Measurements from ENCODE around the gene PLK4.
A peak's percentile ranks its signal among the peaks of the same experiment; 100 is the strongest.
"Not testable (repeated sequence)": the region's sequence is repeated elsewhere in the genome, so short reads cannot be mapped to it uniquely, and the experiment has no call there.

PLK4 gene

DNA sequence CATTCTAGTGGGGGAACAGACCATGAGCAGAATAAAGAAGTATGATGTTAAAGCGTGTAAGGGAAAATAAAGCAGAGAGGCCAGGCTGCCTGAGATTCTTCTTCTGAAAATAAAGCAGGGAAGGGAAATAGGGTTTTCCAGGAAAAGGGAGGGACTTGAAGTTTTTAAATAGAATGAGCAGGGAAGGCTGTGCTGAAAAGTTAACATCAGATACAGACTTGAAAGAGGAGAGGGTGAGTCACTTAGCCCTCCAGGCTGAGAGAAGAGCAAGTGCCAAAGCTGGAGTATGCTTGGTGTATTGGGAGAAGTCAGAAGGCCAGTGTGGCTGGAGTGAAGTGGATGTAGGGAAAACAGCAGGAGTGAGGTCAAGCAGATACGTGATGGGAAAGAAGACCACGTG lies 10.0 kb upstream of the PLK4 start:
- H3K27ac Mint-ChIP-seq: no peak overlapping the region
- H3K36me3 Mint-ChIP-seq (ENCODE audit: low read depth): peaks cover 12% of the 10 kb centered on the region
- H3K9me3 Mint-ChIP-seq: no peaks in the 10 kb centered on the region
- no peak overlapping the region for H3K4me3 Mint-ChIP-seq
- DNase-seq: no peak
- H3K27me3 Mint-ChIP-seq: no peaks in the 10 kb centered on the region
- H3K4me1 Mint-ChIP-seq (ENCODE audit: low read depth): no peaks in the 10 kb centered on the region

DNA sequence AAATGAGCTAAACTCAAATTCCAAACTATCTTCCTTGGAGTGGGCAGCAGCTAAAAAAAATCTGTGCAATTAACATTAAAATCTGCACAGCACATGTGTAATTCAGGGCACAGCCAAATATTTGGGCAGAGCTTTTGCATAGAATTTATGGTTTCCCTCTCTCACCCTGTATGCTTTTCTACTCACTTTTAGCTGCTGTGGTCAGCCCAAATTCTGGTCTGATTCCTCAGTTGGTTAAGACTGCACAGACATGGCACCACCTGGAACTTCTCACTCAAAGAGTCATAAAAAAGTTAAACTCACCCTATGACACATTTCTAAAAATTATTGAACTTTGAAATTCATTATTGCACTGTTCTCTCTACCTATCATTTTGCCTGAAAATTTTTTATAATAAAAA lies 4.9 kb upstream of the PLK4 start:
- DNase-seq: no peak
- Mint-ChIP-seq H3K27me3 (no peaks in the 10 kb centered on the region), H3K4me3 (no peak overlapping the region), H3K4me1 (ENCODE audit: low read depth) (peaks cover 10% of the 10 kb centered on the region), H3K9me3 (no peaks in the 10 kb centered on the region), H3K36me3 (ENCODE audit: low read depth) (peaks cover 18% of the 10 kb centered on the region), H3K27ac (no peak overlapping the region)

DNA sequence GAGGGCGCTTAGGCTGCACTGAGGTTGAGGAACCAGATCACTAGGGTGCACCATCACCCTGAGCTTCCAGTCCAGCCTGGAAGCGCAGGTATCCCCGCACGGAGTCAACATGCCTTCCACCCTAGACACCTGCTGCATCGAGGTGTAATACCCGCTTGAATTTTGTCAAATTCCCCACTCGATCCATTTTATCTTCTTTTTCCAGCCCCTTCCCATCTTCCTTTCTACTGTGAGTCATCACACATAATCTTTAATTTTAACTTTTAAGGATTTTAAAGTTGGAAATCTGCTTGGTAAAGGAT lies 821 bp downstream of the PLK4 start:
- Mint-ChIP-seq H3K9me3 (no peaks in the 10 kb centered on the region), H3K27me3 (no peaks in the 10 kb centered on the region), H3K27ac (peak overlapping the region; percentile 99), H3K36me3 (ENCODE audit: low read depth) (peaks cover 59% of the 10 kb centered on the region), H3K4me1 (ENCODE audit: low read depth) (peaks cover 25% of the 10 kb centered on the region), H3K4me3 (peak overlapping the region; percentile 100)
- DNase-seq: no peak

DNA sequence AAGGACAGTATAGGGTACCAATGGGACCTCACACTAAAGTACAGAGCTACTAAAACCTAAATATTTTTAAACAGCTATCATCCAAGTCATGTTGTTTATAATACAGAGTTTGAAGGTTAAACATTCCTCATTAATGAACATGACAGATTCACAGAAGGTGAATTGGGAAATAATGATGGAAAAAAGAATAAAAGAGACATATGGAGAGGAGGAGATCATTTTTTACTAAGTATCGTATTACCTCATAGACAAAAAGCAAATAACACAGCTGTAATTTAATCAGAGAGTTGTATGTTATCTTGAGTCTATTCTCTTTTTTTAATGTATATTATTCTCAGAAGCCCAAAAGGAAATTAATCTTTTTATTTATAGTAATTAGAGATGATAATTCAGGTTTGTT lies 7.9 kb downstream of the PLK4 start:
- no peaks in the 10 kb centered on the region for H3K9me3 Mint-ChIP-seq
- H3K27ac Mint-ChIP-seq: no peak overlapping the region
- H3K27me3 Mint-ChIP-seq: no peaks in the 10 kb centered on the region
- peaks cover 85% of the 10 kb centered on the region for H3K36me3 Mint-ChIP-seq (ENCODE audit: low read depth)
- H3K4me3 Mint-ChIP-seq: no peak overlapping the region
- no peak for DNase-seq
- peaks cover 5% of the 10 kb centered on the region for H3K4me1 Mint-ChIP-seq (ENCODE audit: low read depth)

DNA sequence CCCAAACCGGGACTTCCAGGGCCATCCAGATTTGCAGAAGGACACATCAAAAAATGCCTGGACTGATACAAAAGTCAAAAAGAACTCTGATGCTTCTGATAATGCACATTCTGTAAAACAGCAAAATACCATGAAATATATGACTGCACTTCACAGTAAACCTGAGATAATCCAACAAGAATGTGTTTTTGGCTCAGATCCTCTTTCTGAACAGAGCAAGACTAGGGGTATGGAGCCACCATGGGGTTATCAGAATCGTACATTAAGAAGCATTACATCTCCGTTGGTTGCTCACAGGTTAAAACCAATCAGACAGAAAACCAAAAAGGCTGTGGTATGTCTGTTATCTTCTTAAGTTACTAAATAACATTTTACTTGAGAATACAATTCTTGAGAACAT lies 9.2 kb downstream of the PLK4 start:
- no peaks in the 10 kb centered on the region for H3K27me3 Mint-ChIP-seq
- H3K36me3 Mint-ChIP-seq (ENCODE audit: low read depth): peaks cover 84% of the 10 kb centered on the region
- H3K27ac Mint-ChIP-seq: no peak overlapping the region
- peaks cover 5% of the 10 kb centered on the region for H3K4me1 Mint-ChIP-seq (ENCODE audit: low read depth)
- DNase-seq: no peak
- H3K9me3 Mint-ChIP-seq: no peaks in the 10 kb centered on the region
- H3K4me3 Mint-ChIP-seq: no peak overlapping the region

DNA sequence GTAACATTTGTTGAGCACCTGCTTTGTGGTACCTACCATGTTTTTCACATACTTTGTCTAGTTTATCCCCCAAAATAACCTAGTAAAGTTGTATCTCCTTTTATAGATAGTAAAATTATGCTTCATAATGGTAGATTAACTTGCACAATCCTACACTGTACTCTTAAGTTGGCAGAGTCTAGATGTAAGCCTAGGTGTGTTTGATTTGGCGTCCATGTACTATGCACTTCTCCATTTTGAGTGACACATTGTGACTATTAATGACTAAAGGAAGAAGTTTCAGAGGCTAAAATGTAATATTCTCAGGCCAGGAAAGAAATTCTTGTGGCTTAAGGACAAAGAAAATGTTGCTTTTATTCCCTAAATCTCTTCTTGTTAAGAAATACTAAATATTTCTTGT lies 15.4 kb downstream of the PLK4 start:
- H3K4me1 Mint-ChIP-seq (ENCODE audit: low read depth): no peaks in the 10 kb centered on the region
- peaks cover 4% of the 10 kb centered on the region for H3K9me3 Mint-ChIP-seq
- no peak for DNase-seq
- H3K4me3 Mint-ChIP-seq: no peak overlapping the region
- H3K36me3 Mint-ChIP-seq (ENCODE audit: low read depth): peaks cover 79% of the 10 kb centered on the region
- H3K27ac Mint-ChIP-seq: no peak overlapping the region
- no peaks in the 10 kb centered on the region for H3K27me3 Mint-ChIP-seq

DNA sequence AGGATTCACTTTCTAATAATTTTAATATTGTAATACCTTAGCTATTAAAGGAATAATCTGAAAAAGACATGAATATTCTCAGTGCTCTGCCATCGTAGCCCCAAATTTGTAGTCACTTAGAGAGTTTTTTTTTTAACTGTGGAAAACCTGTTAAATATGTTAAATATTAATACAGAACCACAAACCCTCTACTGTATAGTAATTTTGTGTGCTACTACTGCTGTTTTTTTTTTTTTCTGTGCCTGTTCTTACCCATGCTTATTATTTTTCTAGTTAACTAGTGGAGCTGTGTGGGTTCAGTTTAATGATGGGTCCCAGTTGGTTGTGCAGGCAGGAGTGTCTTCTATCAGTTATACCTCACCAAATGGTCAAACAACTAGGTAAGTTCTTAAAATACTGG lies 15.8 kb downstream of the PLK4 start:
- no peak for DNase-seq
- Mint-ChIP-seq H3K36me3 (ENCODE audit: low read depth) (peaks cover 78% of the 10 kb centered on the region), H3K27ac (no peak overlapping the region), H3K27me3 (no peaks in the 10 kb centered on the region), H3K9me3 (peaks cover 4% of the 10 kb centered on the region), H3K4me3 (no peak overlapping the region), H3K4me1 (ENCODE audit: low read depth) (no peaks in the 10 kb centered on the region)

DNA sequence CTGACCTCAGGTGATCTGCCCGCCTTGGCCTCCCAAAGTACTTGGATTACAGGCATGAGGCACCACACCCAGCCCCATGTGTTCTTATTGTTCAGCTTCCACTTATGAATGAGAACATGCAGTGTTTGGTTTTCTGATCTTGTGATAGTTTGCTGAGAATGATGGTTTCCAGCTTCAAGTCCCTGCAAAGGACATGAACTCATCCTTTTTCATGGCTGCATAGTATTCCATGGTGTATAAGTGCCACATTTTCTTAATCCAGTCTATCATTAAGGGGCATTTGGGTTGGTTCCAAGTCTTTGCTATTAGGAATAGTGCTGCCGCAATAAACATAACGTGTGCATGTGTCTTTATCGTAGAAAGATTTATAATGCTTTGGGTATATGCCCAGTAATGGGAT lies 19.0 kb downstream of the PLK4 start:
- not testable (repeated sequence) for H3K9me3 Mint-ChIP-seq; H3K4me3 Mint-ChIP-seq; H3K4me1 Mint-ChIP-seq (ENCODE audit: low read depth); DNase-seq; H3K27ac Mint-ChIP-seq; H3K27me3 Mint-ChIP-seq
- H3K36me3 Mint-ChIP-seq (ENCODE audit: low read depth): peaks cover 51% of the 10 kb centered on the region

DNA sequence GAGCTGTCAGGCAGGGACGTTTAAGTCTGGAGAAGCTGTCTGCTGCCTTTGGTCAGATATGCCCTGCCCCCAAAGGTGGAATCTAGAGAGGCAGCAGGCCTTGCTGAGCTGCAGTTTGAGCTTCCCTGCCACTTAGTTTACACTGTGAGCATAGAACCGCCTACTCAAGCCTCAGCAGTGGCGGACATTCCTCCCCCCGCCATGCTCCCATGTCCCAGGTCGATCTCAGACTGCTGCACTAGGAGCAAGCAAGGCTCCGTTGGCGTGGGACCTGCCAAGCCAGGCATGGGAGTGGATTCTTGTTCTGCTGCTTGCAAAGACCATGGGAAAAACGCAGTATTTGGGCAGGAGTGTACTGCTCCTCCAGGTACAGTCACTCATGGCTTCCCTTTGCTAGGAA lies 24.3 kb downstream of the PLK4 start:
- DNase-seq: no peak
- Mint-ChIP-seq H3K36me3 (ENCODE audit: low read depth) (peaks cover 8% of the 10 kb centered on the region), H3K27me3 (no peaks in the 10 kb centered on the region), H3K9me3 (peaks cover 4% of the 10 kb centered on the region), H3K27ac (no peak overlapping the region), H3K4me3 (no peak overlapping the region), H3K4me1 (ENCODE audit: low read depth) (no peaks in the 10 kb centered on the region)

DNA sequence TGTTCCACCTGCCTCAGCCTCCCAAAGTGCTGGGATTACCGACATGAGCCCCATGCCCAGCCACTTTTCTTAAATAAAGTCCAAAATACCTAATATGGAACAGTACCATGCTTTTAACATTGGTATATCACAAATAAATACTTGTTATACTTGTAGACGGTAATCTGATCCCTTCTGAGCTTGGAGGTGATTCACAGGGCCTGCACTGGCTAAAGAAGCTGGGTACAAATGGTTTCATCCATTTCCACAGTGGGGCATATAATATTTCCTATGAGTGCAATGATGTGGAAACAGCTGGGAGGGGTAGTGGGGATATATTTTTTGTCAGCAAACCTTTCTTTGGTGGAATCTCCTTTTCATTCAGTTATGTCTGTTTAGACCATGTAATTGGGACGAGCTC lies 35.8 kb downstream of the PLK4 start:
- H3K27me3 Mint-ChIP-seq: no peaks in the 10 kb centered on the region
- no peaks in the 10 kb centered on the region for H3K9me3 Mint-ChIP-seq
- H3K36me3 Mint-ChIP-seq (ENCODE audit: low read depth): peaks cover 37% of the 10 kb centered on the region
- no peak overlapping the region for H3K27ac Mint-ChIP-seq
- H3K4me1 Mint-ChIP-seq (ENCODE audit: low read depth): no peaks in the 10 kb centered on the region
- H3K4me3 Mint-ChIP-seq: no peak overlapping the region
- DNase-seq: no peak

DNA sequence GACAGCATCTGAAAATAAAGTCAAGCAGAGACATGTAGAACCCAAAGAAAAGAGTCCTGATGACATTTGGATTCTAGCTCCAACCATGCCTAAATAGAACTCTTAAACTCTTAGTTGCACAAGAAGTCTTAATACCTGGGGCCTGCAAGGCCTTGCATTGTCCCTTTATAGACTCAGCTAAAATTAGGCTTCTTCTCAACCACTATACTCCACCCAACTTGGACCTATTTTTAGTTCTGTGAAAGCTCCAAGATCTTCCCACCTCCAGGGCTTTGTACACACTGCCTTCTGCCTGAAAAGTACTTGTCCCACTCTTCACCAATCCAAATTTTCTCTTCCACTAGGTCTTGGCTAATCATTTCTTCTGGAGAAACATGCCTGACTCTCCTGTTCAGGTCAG lies 36.5 kb downstream of the PLK4 start:
- Mint-ChIP-seq H3K4me3 (no peak overlapping the region), H3K27ac (no peak overlapping the region)

DNA sequence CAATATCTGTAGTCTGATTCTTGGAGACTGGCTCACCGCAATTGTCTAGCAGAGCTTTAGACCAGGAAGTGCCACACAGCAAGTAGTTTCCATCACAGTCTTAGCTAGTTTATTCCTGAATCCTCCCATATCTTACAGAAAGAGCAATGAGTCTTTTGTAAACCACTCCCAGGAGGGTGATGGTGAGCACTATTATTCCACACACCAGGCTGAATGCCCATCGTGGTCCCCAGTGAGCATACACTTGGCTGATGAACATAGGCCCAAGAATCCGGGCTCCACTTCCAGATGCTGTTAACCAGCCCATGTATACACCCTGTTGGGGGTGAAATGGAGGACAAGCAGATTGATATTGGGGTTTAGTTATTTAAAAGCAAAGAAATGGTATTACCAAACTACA lies 39.8 kb downstream of the PLK4 start:
- no peak overlapping the region for H3K4me3 Mint-ChIP-seq
- H3K27me3 Mint-ChIP-seq: no peaks in the 10 kb centered on the region
- DNase-seq: no peak
- H3K36me3 Mint-ChIP-seq (ENCODE audit: low read depth): peaks cover 65% of the 10 kb centered on the region
- no peaks in the 10 kb centered on the region for H3K4me1 Mint-ChIP-seq (ENCODE audit: low read depth)
- no peak overlapping the region for H3K27ac Mint-ChIP-seq
- H3K9me3 Mint-ChIP-seq: no peaks in the 10 kb centered on the region

More for the DNA sequence above, 36.5 kb downstream of the PLK4 start:
- Mint-ChIP-seq H3K27me3 (no peaks in the 10 kb centered on the region), H3K36me3 (ENCODE audit: low read depth) (peaks cover 43% of the 10 kb centered on the region), H3K4me1 (ENCODE audit: low read depth) (no peaks in the 10 kb centered on the region), H3K9me3 (no peaks in the 10 kb centered on the region)
- DNase-seq: no peak

DNA sequence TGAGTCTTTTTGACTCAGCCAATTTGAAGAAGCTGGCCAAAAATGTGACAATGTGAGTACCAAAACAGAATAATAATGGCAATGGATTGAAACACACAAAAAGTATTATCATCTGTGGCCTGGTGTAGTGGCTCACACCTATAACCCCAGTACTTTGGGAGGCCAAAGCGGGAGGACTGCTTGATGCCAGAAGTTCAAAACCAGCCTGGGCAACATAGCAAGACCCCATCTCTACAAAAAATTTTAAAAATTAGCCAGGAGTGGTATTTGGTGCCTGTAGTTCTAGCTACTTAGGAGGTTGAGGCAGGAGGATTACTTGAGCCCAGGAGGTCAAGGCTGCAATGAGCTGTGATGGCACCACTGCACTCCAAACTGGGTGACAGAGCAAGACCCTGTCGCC lies 41.5 kb downstream of the PLK4 start:
- H3K27me3 Mint-ChIP-seq: no peaks in the 10 kb centered on the region

DNA sequence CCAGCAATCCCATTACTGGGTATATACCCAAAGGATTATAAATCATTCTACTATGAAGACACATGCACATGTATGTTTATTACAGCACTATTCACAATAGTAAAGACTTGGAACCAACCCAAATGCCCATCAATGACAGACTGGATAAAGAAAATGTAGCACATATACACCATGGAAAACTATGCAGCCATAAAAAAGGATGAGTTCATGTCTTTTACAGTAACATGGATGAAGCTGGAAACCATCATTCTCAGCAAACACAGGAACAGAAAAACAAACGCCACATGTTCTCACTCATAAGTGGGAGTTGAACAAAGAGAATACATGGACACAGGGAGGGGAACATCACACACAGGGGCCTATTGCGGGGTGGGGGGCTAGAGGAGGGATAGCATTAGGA lies 45.0 kb downstream of the PLK4 start:
- H3K4me1 Mint-ChIP-seq (ENCODE audit: low read depth); H3K4me3 Mint-ChIP-seq; H3K9me3 Mint-ChIP-seq; H3K27me3 Mint-ChIP-seq; DNase-seq; H3K27ac Mint-ChIP-seq: not testable (repeated sequence)
- H3K36me3 Mint-ChIP-seq (ENCODE audit: low read depth): peaks cover 73% of the 10 kb centered on the region

More for the DNA sequence above, 41.5 kb downstream of the PLK4 start:
- Mint-ChIP-seq H3K9me3 (peaks cover 3% of the 10 kb centered on the region), H3K27ac (no peak overlapping the region), H3K4me3 (no peak overlapping the region), H3K36me3 (ENCODE audit: low read depth) (peaks cover 71% of the 10 kb centered on the region), H3K4me1 (ENCODE audit: low read depth) (no peaks in the 10 kb centered on the region)
- DNase-seq: no peak

DNA sequence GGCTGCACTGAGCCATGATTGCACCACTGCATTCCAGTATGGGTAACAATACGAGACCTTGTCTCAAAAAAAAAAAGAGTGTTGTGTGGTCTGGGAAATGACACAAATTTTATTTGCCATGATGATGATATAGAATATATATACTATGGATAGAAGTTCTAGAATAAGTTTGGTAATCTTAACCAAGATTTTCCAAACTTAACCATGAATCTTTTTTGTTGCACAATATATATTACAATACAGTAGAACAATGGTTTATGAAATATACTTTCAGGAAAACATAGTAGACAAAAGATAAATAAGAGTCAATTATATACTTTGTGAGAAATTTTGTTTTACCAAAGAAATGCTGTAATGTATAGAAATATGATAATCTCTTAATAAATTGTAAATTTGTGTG lies 49.5 kb downstream of the PLK4 start:
- no peak for DNase-seq
- Mint-ChIP-seq H3K27me3 (no peaks in the 10 kb centered on the region), H3K4me1 (ENCODE audit: low read depth) (no peaks in the 10 kb centered on the region), H3K4me3 (no peak overlapping the region), H3K9me3 (peaks cover 3% of the 10 kb centered on the region), H3K36me3 (ENCODE audit: low read depth) (peaks cover 43% of the 10 kb centered on the region), H3K27ac (no peak overlapping the region)

DNA sequence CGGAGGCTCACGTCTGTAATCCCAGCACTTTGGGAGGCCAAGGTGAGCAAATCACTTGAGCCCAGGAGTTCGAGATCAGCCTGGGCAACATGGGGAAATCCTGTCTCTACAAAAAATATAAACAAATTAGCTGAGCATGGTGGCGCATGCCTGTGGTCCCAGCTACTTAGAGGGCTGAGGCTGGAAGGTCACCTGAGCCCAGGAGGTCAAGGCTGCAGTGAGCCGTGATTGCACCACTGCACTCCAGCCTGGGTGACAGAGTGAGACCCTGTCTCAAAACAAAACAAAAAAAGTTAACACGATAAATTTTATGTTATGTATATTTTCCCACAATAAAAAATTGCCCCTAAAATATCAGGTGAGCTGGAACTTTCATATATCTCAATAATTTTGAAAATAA lies 51.1 kb downstream of the PLK4 start:
- not testable (repeated sequence) for H3K4me1 Mint-ChIP-seq (ENCODE audit: low read depth); H3K9me3 Mint-ChIP-seq; H3K27ac Mint-ChIP-seq; DNase-seq; H3K4me3 Mint-ChIP-seq; H3K27me3 Mint-ChIP-seq
- peaks cover 33% of the 10 kb centered on the region for H3K36me3 Mint-ChIP-seq (ENCODE audit: low read depth)

All from activated T-cell treated with anti-CD3 and anti-CD28 coated beads, Interleukin-2, amount 50 U/mL, for 24 hours (primary cell).